Lower leg skin (tissue), 3 donors: ENCODE results near the gene KCNMB4.

Source experiments
- POLR2A ChIP-seq, 2 donors: fragments of 450-650 bp; IDR thresholded peaks; one replicate each; pipeline ENCODE4 v1.6.1; 2016 to 2017; ENCODE audit warnings: antibody characterized with exemption in 2 of 2, mild to moderate bottlenecking in 1 of 2, moderate library complexity in 1 of 2
- TF ChIP-seq, protein P1 (sequence below), 3 donors: fragments of 450-650 bp; IDR thresholded peaks; one replicate each; pipeline ENCODE4 v1.5.1; 2016; ENCODE audit warnings: antibody characterized with exemption in 3 of 3, mild to moderate bottlenecking in 3 of 3, moderate library complexity in 2 of 3

GRCh38 chr12:70365648-70366518, at the start of gene KCNMB4:
- TF ChIP-seq, protein P1, sequence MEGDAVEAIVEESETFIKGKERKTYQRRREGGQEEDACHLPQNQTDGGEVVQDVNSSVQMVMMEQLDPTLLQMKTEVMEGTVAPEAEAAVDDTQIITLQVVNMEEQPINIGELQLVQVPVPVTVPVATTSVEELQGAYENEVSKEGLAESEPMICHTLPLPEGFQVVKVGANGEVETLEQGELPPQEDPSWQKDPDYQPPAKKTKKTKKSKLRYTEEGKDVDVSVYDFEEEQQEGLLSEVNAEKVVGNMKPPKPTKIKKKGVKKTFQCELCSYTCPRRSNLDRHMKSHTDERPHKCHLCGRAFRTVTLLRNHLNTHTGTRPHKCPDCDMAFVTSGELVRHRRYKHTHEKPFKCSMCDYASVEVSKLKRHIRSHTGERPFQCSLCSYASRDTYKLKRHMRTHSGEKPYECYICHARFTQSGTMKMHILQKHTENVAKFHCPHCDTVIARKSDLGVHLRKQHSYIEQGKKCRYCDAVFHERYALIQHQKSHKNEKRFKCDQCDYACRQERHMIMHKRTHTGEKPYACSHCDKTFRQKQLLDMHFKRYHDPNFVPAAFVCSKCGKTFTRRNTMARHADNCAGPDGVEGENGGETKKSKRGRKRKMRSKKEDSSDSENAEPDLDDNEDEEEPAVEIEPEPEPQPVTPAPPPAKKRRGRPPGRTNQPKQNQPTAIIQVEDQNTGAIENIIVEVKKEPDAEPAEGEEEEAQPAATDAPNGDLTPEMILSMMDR (IDR thresholded peaks at IDR 0.05), result no peak
- no peak for TF ChIP-seq POLR2A (IDR thresholded peaks at IDR 0.05)
